Vagina (tissue), 2 donors: ENCODE measurements around the gene EPHA10.

Source experiments
- POLR2A ChIP-seq, 2 donors: fragments of 450-650 bp; IDR thresholded peaks; one replicate each; pipeline ENCODE4 v1.6.1; 2017; ENCODE audit warnings: antibody characterized with exemption in 2 of 2, mild to moderate bottlenecking in 2 of 2, moderate library complexity in 2 of 2
- POLR2AphosphoS5 ChIP-seq, 2 donors: sonication (generic); formaldehyde crosslinking; IDR thresholded peaks; one replicate each; pipeline ENCODE4 v1.9.0; 2017; ENCODE audit warnings: antibody characterized with exemption in 2 of 2, mild to moderate bottlenecking in 2 of 2, low read depth in 1 of 2; ENCODE audit not compliant: insufficient read depth in 1 of 2
- TF ChIP-seq, protein P1 (sequence below), 3 experiments: fragments of 450-650 bp in 2 of 3; fragments of 200-600 bp in 1 of 3; sonication (generic) in 1 of 3; IDR thresholded peaks; one replicate each; pipeline ENCODE4 v1.5.1; 2017 to 2019; ENCODE audit warnings: antibody characterized with exemption in 3 of 3, mild to moderate bottlenecking in 2 of 3, moderate library complexity in 2 of 3

DNA sequence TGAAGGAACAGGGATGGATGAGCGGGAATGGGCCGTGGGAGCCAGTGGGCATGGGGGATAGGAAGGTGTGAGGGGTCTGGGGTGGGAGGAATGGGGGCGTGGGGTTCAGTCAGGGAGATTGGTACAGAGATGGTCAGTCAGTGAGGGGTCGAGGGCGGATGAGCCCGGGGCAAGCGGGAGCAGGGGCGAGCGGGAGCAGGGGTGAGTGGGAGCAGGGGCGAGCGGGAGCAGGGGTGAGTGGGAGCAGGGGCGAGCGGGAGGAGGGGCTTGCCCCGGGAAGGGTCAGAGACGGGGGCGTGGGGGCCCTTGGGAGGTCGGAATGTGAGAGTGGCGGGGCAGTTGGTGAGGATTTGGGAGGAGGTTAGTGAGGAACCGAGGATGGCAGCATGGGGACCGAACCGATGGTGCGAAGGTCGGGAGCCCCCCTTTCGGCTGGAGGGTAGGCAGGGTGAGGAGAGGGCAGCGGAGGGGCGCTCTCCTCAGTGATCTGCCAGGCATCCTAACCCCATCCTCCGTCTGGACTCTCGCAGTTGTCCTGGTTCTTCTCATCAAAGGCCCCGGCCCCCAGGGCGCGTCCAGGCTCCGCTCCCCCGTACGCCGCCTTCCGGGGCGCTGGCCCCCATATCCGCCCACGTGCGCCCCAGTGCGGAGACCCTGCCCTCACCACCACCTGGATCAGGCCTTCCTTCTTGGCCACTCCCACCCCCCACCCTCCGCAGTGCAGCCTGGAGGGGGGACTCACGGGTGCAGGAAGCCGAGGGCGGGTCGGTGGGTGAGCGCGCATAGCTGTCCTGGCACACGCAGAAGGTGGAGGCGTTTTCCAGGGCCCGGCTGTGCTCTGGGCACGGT, 11.2 kb downstream of the EPHA10 start:
- no peak for TF ChIP-seq POLR2A (IDR thresholded peaks at IDR 0.05)
- TF ChIP-seq, protein P1, sequence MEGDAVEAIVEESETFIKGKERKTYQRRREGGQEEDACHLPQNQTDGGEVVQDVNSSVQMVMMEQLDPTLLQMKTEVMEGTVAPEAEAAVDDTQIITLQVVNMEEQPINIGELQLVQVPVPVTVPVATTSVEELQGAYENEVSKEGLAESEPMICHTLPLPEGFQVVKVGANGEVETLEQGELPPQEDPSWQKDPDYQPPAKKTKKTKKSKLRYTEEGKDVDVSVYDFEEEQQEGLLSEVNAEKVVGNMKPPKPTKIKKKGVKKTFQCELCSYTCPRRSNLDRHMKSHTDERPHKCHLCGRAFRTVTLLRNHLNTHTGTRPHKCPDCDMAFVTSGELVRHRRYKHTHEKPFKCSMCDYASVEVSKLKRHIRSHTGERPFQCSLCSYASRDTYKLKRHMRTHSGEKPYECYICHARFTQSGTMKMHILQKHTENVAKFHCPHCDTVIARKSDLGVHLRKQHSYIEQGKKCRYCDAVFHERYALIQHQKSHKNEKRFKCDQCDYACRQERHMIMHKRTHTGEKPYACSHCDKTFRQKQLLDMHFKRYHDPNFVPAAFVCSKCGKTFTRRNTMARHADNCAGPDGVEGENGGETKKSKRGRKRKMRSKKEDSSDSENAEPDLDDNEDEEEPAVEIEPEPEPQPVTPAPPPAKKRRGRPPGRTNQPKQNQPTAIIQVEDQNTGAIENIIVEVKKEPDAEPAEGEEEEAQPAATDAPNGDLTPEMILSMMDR (IDR thresholded peaks at IDR 0.05) = no peak
- TF ChIP-seq POLR2AphosphoS5 (IDR thresholded peaks at IDR 0.05; ENCODE audit: insufficient read depth in 1 of 2, low read depth in 1 of 2) = no peak
